GM12878 (cell line): ENCODE results near the gene MPC1.

Source experiments
- CHD4 ChIP-seq: fragments of 200-600 bp; sonication (generic); IDR thresholded peaks from 2 replicates; pipeline ENCODE4 v1.6.1; 2016; ENCODE audit warnings: mild to moderate bottlenecking
- CREM ChIP-seq: IDR thresholded peaks from 2 replicates; pipeline ENCODE4 v1.6.1; 2014; ENCODE audit warnings: antibody characterized with exemption, low read depth
- CTCF ChIP-seq, 3 experiments: IDR thresholded peaks in 2 of 3; conservative IDR thresholded peaks in 1 of 3; 2 replicates each; pipeline ENCODE4 v1.5.1; 2011; ENCODE audit warnings: low read depth in 3 of 3, low read length in 3 of 3, mild to moderate bottlenecking in 3 of 3, control low read depth in 2 of 3, moderate library complexity in 2 of 3, inconsistent platforms in 1 of 3, mixed read lengths in 1 of 3; ENCODE audit not compliant: control insufficient read depth in 2 of 3, insufficient read depth in 1 of 3; ENCODE audit errors: extremely low read depth in 1 of 3
- NFYB ChIP-seq: IDR thresholded peaks from 2 replicates; pipeline ENCODE4 v1.6.1; 2011; ENCODE audit warnings: low read depth, mild to moderate bottlenecking, low read length, improper control_type of control experiment, moderate library complexity; ENCODE audit not compliant: insufficient read depth
- POLR2A ChIP-seq: IDR thresholded peaks from 2 replicates; pipeline ENCODE4 v1.6.1; 2011; ENCODE audit warnings: low read depth, mild to moderate bottlenecking, low read length
- POLR2AphosphoS5 ChIP-seq: IDR thresholded peaks from 2 replicates; pipeline ENCODE4 v1.6.1; 2011; ENCODE audit warnings: mild to moderate bottlenecking, low read length, inconsistent platforms
- RAD21 ChIP-seq: IDR thresholded peaks from 2 replicates; pipeline ENCODE4 v1.6.1; 2011; ENCODE audit warnings: mild to moderate bottlenecking, low read depth, low read length, moderate library complexity; ENCODE audit not compliant: insufficient read depth
- RELA ChIP-seq: fragments of 450-650 bp; IDR thresholded peaks from 2 replicates; pipeline ENCODE4 v1.8.0; 2014; ENCODE audit warnings: borderline replicate concordance; ENCODE audit not compliant: partially characterized antibody
- TCF12 ChIP-seq: IDR thresholded peaks from 2 replicates; pipeline ENCODE4 v1.6.1; 2011; ENCODE audit warnings: low read depth, mild to moderate bottlenecking, low read length

GRCh38 chr6:166382933-166383801 lies at the start of gene MPC1:
- peak; percentile 88 for TF ChIP-seq POLR2A
- TF ChIP-seq NFYB: peak; percentile 93
- 0 out of 6 replicates have a peak, but pooled peaks of 1 of the 3 experiments have one; percentile 0 for TF ChIP-seq CTCF (IDR thresholded peaks at IDR 0.05 in 2 of 3, conservative IDR thresholded peaks at IDR 0.05 in 1 of 3; ENCODE audit: control insufficient read depth in 2 of 3, extremely low read depth in 1 of 3, insufficient read depth in 1 of 3, low read depth in 3 of 3, low read length in 3 of 3)
- TF ChIP-seq TCF12: no peak
- peak; percentile 44; the same call in 1 of the 2 replicates for TF ChIP-seq POLR2AphosphoS5
- no peak for TF ChIP-seq CHD4
- TF ChIP-seq RELA: no peak
- TF ChIP-seq RAD21: no peak
- no peak; the same call in none of the 2 replicates for TF ChIP-seq CREM
